SK-N-SH treated with all-trans-retinoic acid at 6 μM for 48 hours (cell line): ENCODE measurements around the gene PHF8.

ENCODE experiments used
- ATAC-seq: fragments of 200-7000 bp; cut with Tn5 transposase; 3 replicates; pipeline ENCODE4 v1.9.1; 2020; ENCODE audit warnings: mild to moderate bottlenecking, moderate library complexity
- ARNTL ChIP-seq: fragments of 450-650 bp; formaldehyde crosslinking; IDR thresholded peaks from 2 replicates; pipeline ENCODE4 v1.5.0; 2020; ENCODE audit warnings: low read depth, mild to moderate bottlenecking, moderate library complexity, borderline replicate concordance
- BACH2 ChIP-seq: fragments of 250-450 bp; sonication (Bioruptor Pico); IDR thresholded peaks from 2 replicates; pipeline ENCODE4 v1.9.0; 2021; ENCODE audit warnings: mild to moderate bottlenecking, borderline replicate concordance
- CSDC2 ChIP-seq: fragments of 250-450 bp; sonication (Bioruptor Pico); IDR thresholded peaks from 2 replicates; pipeline ENCODE4 v1.5.0; 2020; ENCODE audit warnings: mild to moderate bottlenecking, moderate library complexity
- ESRRG ChIP-seq: fragments of 250-450 bp; sonication (Bioruptor Pico); IDR thresholded peaks from 2 replicates; pipeline ENCODE4 v1.6.1; 2021; ENCODE audit warnings: mild to moderate bottlenecking
- GLIS3 ChIP-seq: fragments of 250-450 bp; sonication (Bioruptor Pico); IDR thresholded peaks from 2 replicates; pipeline ENCODE4 v1.5.0; 2020; ENCODE audit warnings: mild to moderate bottlenecking, moderate library complexity
- ISL1 ChIP-seq: fragments of 250-450 bp; sonication (Bioruptor Pico); IDR thresholded peaks from 2 replicates; pipeline ENCODE4 v2.1.2; 2022; ENCODE audit warnings: mild to moderate bottlenecking, moderate library complexity
- OSR1 ChIP-seq: fragments of 250-450 bp; sonication (Bioruptor Pico); IDR thresholded peaks from 2 replicates; pipeline ENCODE4 v1.8.0; 2022; ENCODE audit warnings: moderate library complexity, mild to moderate bottlenecking, inconsistent platforms
- PPARA ChIP-seq: fragments of 250-450 bp; sonication (Bioruptor Pico); IDR thresholded peaks from 2 replicates; pipeline ENCODE4 v1.5.0; 2020; ENCODE audit warnings: mild to moderate bottlenecking, borderline replicate concordance
- RARB ChIP-seq: fragments of 250-450 bp; sonication (Bioruptor Pico); IDR thresholded peaks from 2 replicates; pipeline ENCODE4 v1.8.0; 2021; ENCODE audit warnings: mild to moderate bottlenecking, moderate library complexity
- SNAI2 ChIP-seq: fragments of 250-450 bp; sonication (Bioruptor Pico); IDR thresholded peaks from 2 replicates; pipeline ENCODE4 v1.5.0; 2020; ENCODE audit warnings: mild to moderate bottlenecking, moderate library complexity
- TCF4 ChIP-seq: fragments of 250-450 bp; sonication (Bioruptor Pico); IDR thresholded peaks from 2 replicates; pipeline ENCODE4 v1.8.0; 2021; ENCODE audit warnings: mild to moderate bottlenecking, moderate library complexity, borderline replicate concordance
- TOX ChIP-seq: fragments of 250-450 bp; sonication (Bioruptor Pico); IDR thresholded peaks from 2 replicates; pipeline ENCODE4 v1.8.0; 2021; ENCODE audit warnings: mild to moderate bottlenecking, moderate library complexity, borderline replicate concordance
- ZC3H10 ChIP-seq: fragments of 250-450 bp; sonication (Bioruptor Pico); IDR thresholded peaks from 2 replicates; pipeline ENCODE4 v1.5.1; 2021; ENCODE audit warnings: mild to moderate bottlenecking, moderate library complexity
- ZFP3 ChIP-seq: fragments of 250-450 bp; sonication (Bioruptor Pico); IDR thresholded peaks from 2 replicates; pipeline ENCODE4 v1.5.0; 2020; ENCODE audit warnings: mild to moderate bottlenecking, moderate library complexity
- ZFP30 ChIP-seq: fragments of 450-650 bp; formaldehyde crosslinking; IDR thresholded peaks from 2 replicates; pipeline ENCODE4 v1.5.0; 2022; ENCODE audit warnings: mild to moderate bottlenecking, moderate library complexity
- ZNF565 ChIP-seq: fragments of 450-650 bp; formaldehyde crosslinking; conservative IDR thresholded peaks from 2 replicates; pipeline ENCODE4 v1.5.0; 2020; ENCODE audit warnings: low read depth, mild to moderate bottlenecking, moderate library complexity
- ZNF70 ChIP-seq: fragments of 450-650 bp; formaldehyde crosslinking; IDR thresholded peaks from 2 replicates; pipeline ENCODE4 v1.5.0; 2020; ENCODE audit warnings: mild to moderate bottlenecking, moderate library complexity
- TF ChIP-seq, protein P1 (sequence below): fragments of 250-450 bp; sonication (Bioruptor Pico); IDR thresholded peaks from 2 replicates; pipeline ENCODE4 v1.5.1; 2021; ENCODE audit warnings: mild to moderate bottlenecking, moderate library complexity
- TF ChIP-seq, protein P2 (sequence below): fragments of 250-450 bp; sonication (Bioruptor Pico); IDR thresholded peaks from 2 replicates; pipeline ENCODE4 v1.8.0; 2020; ENCODE audit warnings: mild to moderate bottlenecking, moderate library complexity, borderline replicate concordance
- TF ChIP-seq, protein P3 (sequence below): fragments of 250-450 bp; sonication (Bioruptor Pico); IDR thresholded peaks from 2 replicates; pipeline ENCODE4 v1.8.0; 2021; ENCODE audit warnings: low read depth, mild to moderate bottlenecking, moderate library complexity, borderline replicate concordance
- TF ChIP-seq, protein P4 (sequence below): fragments of 250-450 bp; sonication (Bioruptor Pico); IDR thresholded peaks from 2 replicates; pipeline ENCODE4 v1.5.1; 2020; ENCODE audit warnings: low read depth, mild to moderate bottlenecking, moderate library complexity

Gene PHF8

DNA sequence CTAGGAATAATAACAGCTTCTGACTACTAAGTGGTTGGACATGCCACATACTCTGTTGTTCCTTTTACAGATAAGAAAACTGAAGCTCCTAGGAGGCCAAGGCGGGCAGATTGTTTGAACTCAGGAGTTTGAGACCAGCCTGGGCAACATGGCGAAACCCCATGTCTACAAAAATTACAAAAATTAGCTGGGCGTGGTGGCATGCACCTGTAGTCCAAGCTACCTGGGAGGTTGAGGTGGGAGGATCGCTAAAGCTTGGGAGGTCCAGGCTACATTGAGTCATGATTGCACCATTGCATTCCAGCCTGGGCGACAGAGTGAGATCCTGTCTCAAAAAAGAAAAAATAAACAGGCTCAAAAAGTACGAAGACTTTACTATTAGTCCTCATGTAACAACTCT, 30.6 kb upstream of the PHF8 start (continued):
- TF ChIP-seq CSDC2 (CRISPR knock-in tag): no peak

DNA sequence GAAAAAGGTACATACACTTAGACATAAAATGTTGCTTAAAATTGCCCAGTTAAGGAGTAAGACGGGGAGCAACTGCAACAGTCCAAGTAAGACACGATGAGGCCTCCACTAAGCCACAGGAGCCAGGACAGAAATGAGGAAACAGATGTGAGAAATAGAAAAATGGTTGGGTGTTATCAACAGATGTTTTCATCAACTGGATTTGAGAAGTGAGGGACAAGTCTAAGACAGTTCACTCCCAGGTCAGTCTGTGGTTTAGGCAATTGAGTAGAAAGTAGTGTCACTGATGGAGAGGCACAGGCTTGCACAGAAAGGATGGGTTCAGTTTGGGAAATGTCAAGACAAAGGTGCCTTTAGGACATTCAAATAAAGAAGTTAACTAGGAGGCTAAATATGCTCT, 23.5 kb upstream of the PHF8 start:
- ATAC-seq: no peak
- TF ChIP-seq PPARA (CRISPR knock-in tag) (no peak), ZC3H10 (CRISPR knock-in tag) (no peak), BACH2 (no peak), TOX (CRISPR knock-in tag) (no peak), ESRRG (no peak), ZNF565 (no peak), OSR1 (CRISPR knock-in tag) (no peak)
- TF ChIP-seq, protein P1, sequence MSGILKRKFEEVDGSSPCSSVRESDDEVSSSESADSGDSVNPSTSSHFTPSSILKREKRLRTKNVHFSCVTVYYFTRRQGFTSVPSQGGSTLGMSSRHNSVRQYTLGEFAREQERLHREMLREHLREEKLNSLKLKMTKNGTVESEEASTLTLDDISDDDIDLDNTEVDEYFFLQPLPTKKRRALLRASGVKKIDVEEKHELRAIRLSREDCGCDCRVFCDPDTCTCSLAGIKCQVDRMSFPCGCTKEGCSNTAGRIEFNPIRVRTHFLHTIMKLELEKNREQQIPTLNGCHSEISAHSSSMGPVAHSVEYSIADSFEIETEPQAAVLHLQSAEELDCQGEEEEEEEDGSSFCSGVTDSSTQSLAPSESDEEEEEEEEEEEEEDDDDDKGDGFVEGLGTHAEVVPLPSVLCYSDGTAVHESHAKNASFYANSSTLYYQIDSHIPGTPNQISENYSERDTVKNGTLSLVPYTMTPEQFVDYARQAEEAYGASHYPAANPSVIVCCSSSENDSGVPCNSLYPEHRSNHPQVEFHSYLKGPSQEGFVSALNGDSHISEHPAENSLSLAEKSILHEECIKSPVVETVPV (CRISPR knock-in tag): no peak
- TF ChIP-seq, protein P2, sequence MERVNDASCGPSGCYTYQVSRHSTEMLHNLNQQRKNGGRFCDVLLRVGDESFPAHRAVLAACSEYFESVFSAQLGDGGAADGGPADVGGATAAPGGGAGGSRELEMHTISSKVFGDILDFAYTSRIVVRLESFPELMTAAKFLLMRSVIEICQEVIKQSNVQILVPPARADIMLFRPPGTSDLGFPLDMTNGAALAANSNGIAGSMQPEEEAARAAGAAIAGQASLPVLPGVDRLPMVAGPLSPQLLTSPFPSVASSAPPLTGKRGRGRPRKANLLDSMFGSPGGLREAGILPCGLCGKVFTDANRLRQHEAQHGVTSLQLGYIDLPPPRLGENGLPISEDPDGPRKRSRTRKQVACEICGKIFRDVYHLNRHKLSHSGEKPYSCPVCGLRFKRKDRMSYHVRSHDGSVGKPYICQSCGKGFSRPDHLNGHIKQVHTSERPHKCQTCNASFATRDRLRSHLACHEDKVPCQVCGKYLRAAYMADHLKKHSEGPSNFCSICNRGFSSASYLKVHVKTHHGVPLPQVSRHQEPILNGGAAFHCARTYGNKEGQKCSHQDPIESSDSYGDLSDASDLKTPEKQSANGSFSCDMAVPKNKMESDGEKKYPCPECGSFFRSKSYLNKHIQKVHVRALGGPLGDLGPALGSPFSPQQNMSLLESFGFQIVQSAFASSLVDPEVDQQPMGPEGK: no peak

DNA sequence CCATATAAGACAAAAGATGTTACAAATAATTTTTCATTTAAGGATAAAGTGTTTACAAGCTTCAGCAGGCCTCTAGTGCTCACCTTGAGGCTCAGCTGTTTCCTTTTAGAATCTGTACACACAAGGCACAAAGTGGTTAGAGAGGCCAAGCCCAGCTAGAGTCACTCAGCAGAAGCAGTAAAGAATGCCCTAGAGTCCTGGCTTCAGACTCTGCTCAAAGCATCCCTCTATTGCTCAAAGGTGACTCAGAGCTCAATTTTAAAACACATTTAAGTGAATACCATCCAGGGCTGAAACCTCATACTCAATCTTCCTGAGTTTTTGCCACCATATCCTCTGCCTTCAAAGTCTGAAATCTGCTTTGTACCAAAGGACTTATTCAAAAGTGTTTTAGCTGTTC, 22.6 kb upstream of the PHF8 start:
- ATAC-seq: peak; percentile 63; the same call in 2 of the 3 replicates
- TF ChIP-seq ZFP3 (CRISPR knock-in tag): no peak
- TF ChIP-seq, all 23 proteins: peak for 0

DNA sequence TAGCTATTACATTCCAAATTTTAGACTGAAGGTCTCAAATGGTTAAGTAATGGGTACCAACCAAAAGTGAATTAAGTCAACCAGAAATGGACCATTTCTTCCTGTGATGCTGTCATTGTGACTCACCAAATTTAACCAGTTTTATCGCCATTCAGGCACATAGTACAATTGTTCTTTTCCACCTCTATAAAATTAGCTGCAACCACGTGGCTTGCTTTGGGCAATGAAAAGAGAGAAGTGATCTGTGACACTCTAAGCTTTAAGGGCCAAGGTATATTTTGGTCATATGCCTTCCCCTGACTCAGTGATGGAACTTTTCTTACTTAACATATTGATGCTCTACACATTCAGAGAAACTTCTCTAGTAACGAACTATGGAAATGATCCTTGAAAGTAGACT, 20.3 kb upstream of the PHF8 start:
- TF ChIP-seq, protein P1 (CRISPR knock-in tag): no peak
- TF ChIP-seq RARB (CRISPR knock-in tag) (no peak), TCF4 (no peak), GLIS3 (CRISPR knock-in tag) (no peak), OSR1 (CRISPR knock-in tag) (no peak), ARNTL (no peak), TOX (CRISPR knock-in tag) (no peak), CSDC2 (CRISPR knock-in tag) (no peak), ZNF565 (no peak), ZC3H10 (CRISPR knock-in tag) (no peak), ESRRG (no peak), ZFP30 (no peak)
- TF ChIP-seq, protein P3, sequence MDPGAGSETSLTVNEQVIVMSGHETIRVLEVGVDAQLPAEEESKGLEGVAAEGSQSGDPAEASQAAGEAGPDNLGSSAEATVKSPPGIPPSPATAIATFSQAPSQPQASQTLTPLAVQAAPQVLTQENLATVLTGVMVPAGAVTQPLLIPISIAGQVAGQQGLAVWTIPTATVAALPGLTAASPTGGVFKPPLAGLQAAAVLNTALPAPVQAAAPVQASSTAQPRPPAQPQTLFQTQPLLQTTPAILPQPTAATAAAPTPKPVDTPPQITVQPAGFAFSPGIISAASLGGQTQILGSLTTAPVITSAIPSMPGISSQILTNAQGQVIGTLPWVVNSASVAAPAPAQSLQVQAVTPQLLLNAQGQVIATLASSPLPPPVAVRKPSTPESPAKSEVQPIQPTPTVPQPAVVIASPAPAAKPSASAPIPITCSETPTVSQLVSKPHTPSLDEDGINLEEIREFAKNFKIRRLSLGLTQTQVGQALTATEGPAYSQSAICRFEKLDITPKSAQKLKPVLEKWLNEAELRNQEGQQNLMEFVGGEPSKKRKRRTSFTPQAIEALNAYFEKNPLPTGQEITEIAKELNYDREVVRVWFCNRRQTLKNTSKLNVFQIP (CRISPR knock-in tag): no peak
- ATAC-seq: no peak

DNA sequence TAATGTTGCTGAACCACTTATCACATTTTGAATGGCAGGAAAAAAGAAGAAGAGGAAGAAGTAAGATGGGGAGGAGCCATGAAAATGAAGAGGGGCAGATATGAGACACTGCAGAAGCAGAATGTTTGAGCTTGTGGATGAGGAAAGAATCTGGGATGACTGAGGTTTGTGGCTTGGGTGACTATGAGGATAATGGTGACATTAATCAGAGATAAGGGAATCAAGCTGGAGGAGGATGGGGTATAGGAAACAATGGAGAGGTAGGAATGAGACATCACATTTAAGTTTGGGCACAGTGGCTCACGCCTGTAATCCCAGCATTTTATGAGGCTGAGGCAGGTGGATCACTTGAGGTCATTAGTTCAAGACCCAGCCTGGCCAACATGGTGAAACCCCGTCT, 19.1 kb upstream of the PHF8 start:
- no peak for ATAC-seq
- TF ChIP-seq ARNTL (no peak), ZFP3 (CRISPR knock-in tag) (no peak), TCF4 (no peak), ZNF565 (no peak), GLIS3 (CRISPR knock-in tag) (no peak), ISL1 (no peak), OSR1 (CRISPR knock-in tag) (no peak), SNAI2 (CRISPR knock-in tag) (no peak), ZC3H10 (CRISPR knock-in tag) (no peak), PPARA (CRISPR knock-in tag) (no peak), ZNF70 (CRISPR knock-in tag) (no peak)
- TF ChIP-seq, protein P4, sequence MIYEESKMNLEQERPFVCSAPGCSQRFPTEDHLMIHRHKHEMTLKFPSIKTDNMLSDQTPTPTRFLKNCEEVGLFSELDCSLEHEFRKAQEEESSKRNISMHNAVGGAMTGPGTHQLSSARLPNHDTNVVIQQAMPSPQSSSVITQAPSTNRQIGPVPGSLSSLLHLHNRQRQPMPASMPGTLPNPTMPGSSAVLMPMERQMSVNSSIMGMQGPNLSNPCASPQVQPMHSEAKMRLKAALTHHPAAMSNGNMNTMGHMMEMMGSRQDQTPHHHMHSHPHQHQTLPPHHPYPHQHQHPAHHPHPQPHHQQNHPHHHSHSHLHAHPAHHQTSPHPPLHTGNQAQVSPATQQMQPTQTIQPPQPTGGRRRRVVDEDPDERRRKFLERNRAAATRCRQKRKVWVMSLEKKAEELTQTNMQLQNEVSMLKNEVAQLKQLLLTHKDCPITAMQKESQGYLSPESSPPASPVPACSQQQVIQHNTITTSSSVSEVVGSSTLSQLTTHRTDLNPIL (CRISPR knock-in tag): no peak
- TF ChIP-seq, protein P3 (CRISPR knock-in tag): no peak
- TF ChIP-seq, all 23 proteins: peak for 0
